GM19023 (cell line): Measurements from ENCODE around the gene NTF3.

ENCODE experiments used
- ATAC-seq: cut with Tn5 transposase; IDR thresholded peaks from one replicate; pipeline ENCODE4 v1.9.1; 2021; ENCODE audit warnings: mild to moderate bottlenecking, moderate library complexity; ENCODE audit not compliant: unreplicated experiment

Gene NTF3

GRCh38 chr12:5430641-5431603 is 986 bp upstream of the NTF3 start:
- no peak for ATAC-seq

- no peak for ATAC-seq
Measured at GRCh38 chr12:5433081-5433844, 1.4 kb downstream of the NTF3 start.

GRCh38 chr12:5433845-5434646 is 2.1 kb downstream of the NTF3 start:
- ATAC-seq = no peak

- ATAC-seq = no peak
Measured at GRCh38 chr12:5434647-5435560, 3.0 kb downstream of the NTF3 start.

GRCh38 chr12:5437182-5437583 is 5.3 kb downstream of the NTF3 start:
- no peak for ATAC-seq

GRCh38 chr12:5437589-5437988 is 5.7 kb downstream of the NTF3 start:
- ATAC-seq = no peak

GRCh38 chr12:5438671-5439200 is 6.8 kb downstream of the NTF3 start:
- ATAC-seq = no peak

GRCh38 chr12:5439371-5439771 is 7.5 kb downstream of the NTF3 start:
- no peak for ATAC-seq

- no peak for ATAC-seq
Measured at GRCh38 chr12:5439788-5440300, 7.9 kb downstream of the NTF3 start.

- no peak for ATAC-seq
Measured at GRCh38 chr12:5440978-5441377, 9.1 kb downstream of the NTF3 start.

GRCh38 chr12:5441497-5442236 is 9.8 kb downstream of the NTF3 start:
- ATAC-seq = no peak

- no peak for ATAC-seq
Measured at GRCh38 chr12:5442251-5443006, 10.5 kb downstream of the NTF3 start.

GRCh38 chr12:5444520-5444919 is 12.6 kb downstream of the NTF3 start:
- ATAC-seq = no peak

- no peak for ATAC-seq
Measured at GRCh38 chr12:5447320-5447719, 15.4 kb downstream of the NTF3 start.

- ATAC-seq = no peak
Measured at GRCh38 chr12:5451251-5451650, 19.3 kb downstream of the NTF3 start.

- no peak for ATAC-seq
Measured at GRCh38 chr12:5452569-5452968, 20.7 kb downstream of the NTF3 start.

GRCh38 chr12:5453466-5453865 is 21.6 kb downstream of the NTF3 start:
- no peak for ATAC-seq

- no peak for ATAC-seq
Measured at GRCh38 chr12:5455045-5455444, 23.1 kb downstream of the NTF3 start.
